HEK293 (cell line): Measurements from ENCODE around the gene MANSC4.

Experiments used
- CTCF ChIA-PET: fragments of 350-600 bp; formaldehyde crosslinking; extraction: SDS; loops from one replicate; lab custom pipeline; 2021; ENCODE audit warnings: antibody characterized with exemption; lab: Yijun Ruan, JAX
- POLR2A ChIA-PET: fragments of 300-600 bp; formaldehyde crosslinking; extraction: SDS; loops from one replicate; lab custom pipeline; 2020; ENCODE audit warnings: antibody characterized with exemption, inconsistent platforms; lab: Yijun Ruan, JAX
- H3K27ac ChIP-seq: fragments of 200-500 bp; sonication (Bioruptor generic); 2 replicates; pipeline ENCODE4 v1.5.1; 2014; ENCODE audit warnings: low read depth, low read length, control low read depth, inconsistent platforms; ENCODE audit errors: extremely low read depth
- H3K36me3 ChIP-seq, 2 experiments: fragments of 200-500 bp in 1 of 2; sonication (Bioruptor generic) in 1 of 2; 1 replicate in 1 of 2; 2 replicates in 1 of 2; pipeline ENCODE4 v1.5.1; 2014 to 2017; ENCODE audit warnings: inconsistent platforms in 2 of 2, low read length in 2 of 2; ENCODE audit not compliant: control insufficient read depth in 2 of 2, insufficient read depth in 1 of 2
- H3K4me1 ChIP-seq: fragments of 200-500 bp; sonication (Bioruptor generic); 2 replicates; pipeline ENCODE4 v1.5.1; 2014; ENCODE audit warnings: mild to moderate bottlenecking, low read length, inconsistent platforms; ENCODE audit not compliant: control insufficient read depth, insufficient read depth
- H3K4me3 ChIP-seq: 2 replicates; pipeline ENCODE4 v1.5.1; 2011; ENCODE audit warnings: low read depth, mild to moderate bottlenecking, control low read depth, low read length, moderate library complexity
- H3K9me3 ChIP-seq: fragments of 200-500 bp; sonication (Bioruptor generic); 2 replicates; pipeline ENCODE4 v1.5.1; 2014; ENCODE audit warnings: low read depth, low read length, inconsistent platforms; ENCODE audit not compliant: control insufficient read depth, insufficient read depth
- BCL11B ChIP-seq: fragments of 450-650 bp; formaldehyde crosslinking; IDR thresholded peaks from 2 replicates; pipeline ENCODE4 v1.5.1; 2016; ENCODE audit warnings: low read depth, missing biosample characterization, missing genetic modification characterization
- GLIS1 ChIP-seq: fragments of 450-650 bp; formaldehyde crosslinking; IDR thresholded peaks from 2 replicates; pipeline ENCODE4 v1.5.1; 2016; ENCODE audit warnings: missing biosample characterization, missing genetic modification characterization
- KLF10 ChIP-seq: fragments of 450-650 bp; IDR thresholded peaks from 2 replicates; pipeline ENCODE4 v1.5.1; 2018; ENCODE audit warnings: missing biosample characterization, mild to moderate bottlenecking, missing genetic modification characterization
- KLF7 ChIP-seq: fragments of 450-650 bp; formaldehyde crosslinking; IDR thresholded peaks from 2 replicates; pipeline ENCODE4 v1.5.1; 2016; ENCODE audit warnings: missing biosample characterization, missing genetic modification characterization, borderline replicate concordance
- MYNN ChIP-seq: fragments of 450-650 bp; formaldehyde crosslinking; IDR thresholded peaks from 2 replicates; pipeline ENCODE4 v1.5.1; 2016; ENCODE audit warnings: missing biosample characterization, missing genetic modification characterization, borderline replicate concordance
- PATZ1 ChIP-seq: fragments of 450-650 bp; formaldehyde crosslinking; IDR thresholded peaks from 2 replicates; pipeline ENCODE4 v1.5.1; 2016; ENCODE audit warnings: missing biosample characterization, missing genetic modification characterization
- PRDM2 ChIP-seq: fragments of 450-650 bp; formaldehyde crosslinking; IDR thresholded peaks from 2 replicates; pipeline ENCODE4 v1.5.1; 2016; ENCODE audit warnings: missing biosample characterization, missing genetic modification characterization, borderline replicate concordance
- RBAK ChIP-seq: fragments of 450-650 bp; formaldehyde crosslinking; IDR thresholded peaks from 2 replicates; pipeline ENCODE4 v1.5.1; 2016; ENCODE audit warnings: missing biosample characterization, missing genetic modification characterization
- SCRT2 ChIP-seq: fragments of 450-650 bp; formaldehyde crosslinking; IDR thresholded peaks from 2 replicates; pipeline ENCODE4 v1.5.1; 2016; ENCODE audit warnings: missing biosample characterization, missing genetic modification characterization
- SETDB1 ChIP-seq: IDR thresholded peaks from one replicate; pipeline ENCODE4 v1.6.1; 2017; ENCODE audit warnings: mild to moderate bottlenecking, low read length, moderate library complexity, mixed read lengths; ENCODE audit not compliant: insufficient read length
- YY1 ChIP-seq: fragments of 450-650 bp; formaldehyde crosslinking; IDR thresholded peaks from 2 replicates; pipeline ENCODE4 v1.5.1; 2018; ENCODE audit warnings: missing biosample characterization, missing genetic modification characterization
- ZBTB49 ChIP-seq: fragments of 450-650 bp; formaldehyde crosslinking; IDR thresholded peaks from 2 replicates; pipeline ENCODE4 v1.5.1; 2016; ENCODE audit warnings: missing biosample characterization, missing genetic modification characterization, low read depth
- ZNF18 ChIP-seq: fragments of 450-650 bp; formaldehyde crosslinking; IDR thresholded peaks from 2 replicates; pipeline ENCODE4 v1.5.1; 2016; ENCODE audit warnings: missing biosample characterization, missing genetic modification characterization
- ZNF239 ChIP-seq: fragments of 450-650 bp; formaldehyde crosslinking; IDR thresholded peaks from 2 replicates; pipeline ENCODE4 v1.5.1; 2016; ENCODE audit warnings: missing biosample characterization, missing genetic modification characterization
- ZNF24 ChIP-seq: fragments of 450-650 bp; formaldehyde crosslinking; IDR thresholded peaks from 2 replicates; pipeline ENCODE4 v1.5.1; 2016; ENCODE audit warnings: missing biosample characterization, missing genetic modification characterization
- ZNF266 ChIP-seq: fragments of 450-650 bp; formaldehyde crosslinking; IDR thresholded peaks from 2 replicates; pipeline ENCODE4 v1.5.1; 2016; ENCODE audit warnings: missing biosample characterization, missing genetic modification characterization, low read depth
- ZNF292 ChIP-seq: fragments of 450-650 bp; formaldehyde crosslinking; IDR thresholded peaks from 2 replicates; pipeline ENCODE4 v1.5.1; 2016; ENCODE audit warnings: low read depth, missing biosample characterization, missing genetic modification characterization, borderline replicate concordance
- ZNF692 ChIP-seq: fragments of 450-650 bp; formaldehyde crosslinking; IDR thresholded peaks from 2 replicates; pipeline ENCODE4 v1.5.1; 2016; ENCODE audit warnings: missing biosample characterization, missing genetic modification characterization

Gene MANSC4

GRCh38 chr12:27810756-27811155 lies 30.7 kb upstream of the MANSC4 start:
- no peak overlapping the region for H3K4me3 ChIP-seq
- ChIA-PET CTCF (interaction anchor here (2.5 kb wide), 1 partner anchor 11 kb away, joined by 13 read pairs; no protein-coding TSS in a partner anchor), POLR2A (no interaction called here)
- no peaks in the 10 kb centered on the region for H3K9me3 ChIP-seq
- no peaks in the 10 kb centered on the region for H3K4me1 ChIP-seq
- no peaks in the 10 kb centered on the region for H3K36me3 ChIP-seq
- H3K27ac ChIP-seq, result no peak overlapping the region
- TF ChIP-seq ZNF239 (tag by site-specific recombination) (no peak), ZBTB49 (no peak), SCRT2 (tag by site-specific recombination) (no peak), KLF7 (no peak), PATZ1 (no peak), GLIS1 (tag by site-specific recombination) (no peak), BCL11B (no peak), ZNF18 (tag by site-specific recombination) (no peak), ZNF292 (tag by site-specific recombination) (no peak), ZNF266 (tag by site-specific recombination) (no peak), ZNF692 (tag by site-specific recombination) (no peak), ZNF24 (tag by site-specific recombination) (no peak), YY1 (tag by site-specific recombination) (no peak), KLF10 (tag by site-specific recombination) (no peak), RBAK (tag by site-specific recombination) (no peak), MYNN (tag by site-specific recombination) (no peak), PRDM2 (tag by site-specific recombination) (no peak), SETDB1 (no peak)
